ENCODE data around the gene APH1B.

The APH1B gene

GRCh38 chr15:63238796-63239195 lies 38.6 kb upstream of the APH1B start:
- H3K56ac ChIP-seq (ENCODE audit: low read length): no peak overlapping the region
- no peak overlapping the region for H3K27ac ChIP-seq (ENCODE audit: low read depth, low read length)
- H3K23ac ChIP-seq (ENCODE audit: low read length): no peak overlapping the region
- no peak overlapping the region for H3K4me2 ChIP-seq (ENCODE audit: low read length)
- H3K79me1 ChIP-seq (ENCODE audit: low read length): peaks cover 2% of the 10 kb centered on the region
- DNase-seq: no peak
- WGBS (ENCODE audit: extremely low coverage, insufficient coverage, low lambda C conversion rate): no CpG with 5 or more reads among the region's 1 CpG
- H3K4ac ChIP-seq (ENCODE audit: low read depth, low read length): no peak overlapping the region
- H3K79me2 ChIP-seq (ENCODE audit: control insufficient read depth, insufficient read depth, low read length): no peaks in the 10 kb centered on the region
- no peaks in the 10 kb centered on the region for H3K36me3 ChIP-seq (ENCODE audit: control insufficient read depth, insufficient read depth, low read length)
- H2BK5ac ChIP-seq (ENCODE audit: low read length): no peak overlapping the region
- H4K5ac ChIP-seq (ENCODE audit: low read length): no peak overlapping the region
- H2AK5ac ChIP-seq (ENCODE audit: low read length): no peak overlapping the region
- H2BK120ac ChIP-seq (ENCODE audit: low read depth, low read length): no peak overlapping the region
- no peaks in the 10 kb centered on the region for H3K27me3 ChIP-seq (ENCODE audit: insufficient read depth, low read length, poor library complexity)
- H3K4me3 ChIP-seq (ENCODE audit: low read length): no peak overlapping the region
- no peak overlapping the region for H4K8ac ChIP-seq (ENCODE audit: low read depth, low read length)
- H3K9ac ChIP-seq (ENCODE audit: low read length): no peak overlapping the region
- no peak overlapping the region for H2BK15ac ChIP-seq (replicated peaks; ENCODE audit: low read depth)
- H3K18ac ChIP-seq (ENCODE audit: low read length): no peak overlapping the region
- peaks cover 2% of the 10 kb centered on the region for H3K4me1 ChIP-seq (ENCODE audit: control insufficient read depth, low read depth, low read length)

GRCh38 chr15:63240109-63240508 lies 37.3 kb upstream of the APH1B start:
- Histone ChIP-seq H3K36me3 (ENCODE audit: control insufficient read depth, insufficient read depth, low read length) (no peaks in the 10 kb centered on the region), H4K5ac (ENCODE audit: low read length) (no peak overlapping the region), H3K4me1 (ENCODE audit: control insufficient read depth, low read depth, low read length) (no peaks in the 10 kb centered on the region), H3K56ac (ENCODE audit: low read length) (no peak overlapping the region), H3K4me2 (ENCODE audit: low read length) (no peak overlapping the region), H3K18ac (ENCODE audit: low read length) (no peak overlapping the region), H3K23ac (ENCODE audit: low read length) (no peak overlapping the region), H2BK5ac (ENCODE audit: low read length) (no peak overlapping the region), H3K79me1 (ENCODE audit: low read length) (no peaks in the 10 kb centered on the region), H3K9ac (ENCODE audit: low read length) (no peak overlapping the region), H3K4me3 (ENCODE audit: low read length) (no peak overlapping the region), H4K8ac (ENCODE audit: low read depth, low read length) (no peak overlapping the region), H2BK15ac (replicated peaks; ENCODE audit: low read depth) (no peak overlapping the region), H3K79me2 (ENCODE audit: control insufficient read depth, insufficient read depth, low read length) (no peaks in the 10 kb centered on the region), H3K27ac (ENCODE audit: low read depth, low read length) (no peak overlapping the region), H2AK5ac (ENCODE audit: low read length) (no peak overlapping the region), H2BK120ac (ENCODE audit: low read depth, low read length) (no peak overlapping the region), H3K4ac (ENCODE audit: low read depth, low read length) (no peak overlapping the region), H3K27me3 (ENCODE audit: insufficient read depth, low read length, poor library complexity) (no peaks in the 10 kb centered on the region)
- no CpG with 5 or more reads among the region's 3 CpGs for WGBS (ENCODE audit: extremely low coverage, insufficient coverage, low lambda C conversion rate)
- no peak for DNase-seq

- H3K4me3 ChIP-seq (ENCODE audit: low read length): no peak overlapping the region
- H3K4me2 ChIP-seq (ENCODE audit: low read length): no peak overlapping the region
- no peak overlapping the region for H4K8ac ChIP-seq (ENCODE audit: low read depth, low read length)
- WGBS (ENCODE audit: extremely low coverage, insufficient coverage, low lambda C conversion rate): no CpG with 5 or more reads among the region's 1 CpG
- H2BK15ac ChIP-seq (replicated peaks; ENCODE audit: low read depth): no peak overlapping the region
- DNase-seq: no peak
- no peak overlapping the region for H3K27ac ChIP-seq (ENCODE audit: low read depth, low read length)
- no peak overlapping the region for H3K23ac ChIP-seq (ENCODE audit: low read length)
- H2AK5ac ChIP-seq (ENCODE audit: low read length): no peak overlapping the region
- no peaks in the 10 kb centered on the region for H3K27me3 ChIP-seq (ENCODE audit: insufficient read depth, low read length, poor library complexity)
- H3K56ac ChIP-seq (ENCODE audit: low read length): no peak overlapping the region
- H2BK5ac ChIP-seq (ENCODE audit: low read length): no peak overlapping the region
- H3K4ac ChIP-seq (ENCODE audit: low read depth, low read length): no peak overlapping the region
- no peak overlapping the region for H3K18ac ChIP-seq (ENCODE audit: low read length)
- H2BK120ac ChIP-seq (ENCODE audit: low read depth, low read length): no peak overlapping the region
- H3K4me1 ChIP-seq (ENCODE audit: control insufficient read depth, low read depth, low read length): no peaks in the 10 kb centered on the region
- no peaks in the 10 kb centered on the region for H3K79me1 ChIP-seq (ENCODE audit: low read length)
- no peak overlapping the region for H4K5ac ChIP-seq (ENCODE audit: low read length)
- no peak overlapping the region for H3K9ac ChIP-seq (ENCODE audit: low read length)
- no peaks in the 10 kb centered on the region for H3K79me2 ChIP-seq (ENCODE audit: control insufficient read depth, insufficient read depth, low read length)
- H3K36me3 ChIP-seq (ENCODE audit: control insufficient read depth, insufficient read depth, low read length): no peaks in the 10 kb centered on the region
Observed at GRCh38 chr15:63241316-63241715, 36.1 kb upstream of the APH1B start.

- Histone ChIP-seq H3K4ac (ENCODE audit: low read depth, low read length) (no peak overlapping the region), H2AK5ac (ENCODE audit: low read length) (no peak overlapping the region), H3K4me2 (ENCODE audit: low read length) (no peak overlapping the region), H3K27ac (ENCODE audit: low read depth, low read length) (peak overlapping the region; percentile 41), H3K4me1 (ENCODE audit: control insufficient read depth, low read depth, low read length) (no peaks in the 10 kb centered on the region), H4K5ac (ENCODE audit: low read length) (no peak overlapping the region), H3K27me3 (ENCODE audit: insufficient read depth, low read length, poor library complexity) (no peaks in the 10 kb centered on the region), H3K79me1 (ENCODE audit: low read length) (no peaks in the 10 kb centered on the region), H3K9ac (ENCODE audit: low read length) (no peak overlapping the region), H3K4me3 (ENCODE audit: low read length) (no peak overlapping the region), H2BK120ac (ENCODE audit: low read depth, low read length) (no peak overlapping the region), H3K56ac (ENCODE audit: low read length) (no peak overlapping the region), H4K8ac (ENCODE audit: low read depth, low read length) (no peak overlapping the region), H2BK5ac (ENCODE audit: low read length) (no peak overlapping the region), H2BK15ac (replicated peaks; ENCODE audit: low read depth) (no peak overlapping the region), H3K36me3 (ENCODE audit: control insufficient read depth, insufficient read depth, low read length) (no peaks in the 10 kb centered on the region), H3K23ac (ENCODE audit: low read length) (no peak overlapping the region), H3K18ac (ENCODE audit: low read length) (no peak overlapping the region), H3K79me2 (ENCODE audit: control insufficient read depth, insufficient read depth, low read length) (no peaks in the 10 kb centered on the region)
- no CpG with 5 or more reads among the region's 1 CpG for WGBS (ENCODE audit: extremely low coverage, insufficient coverage, low lambda C conversion rate)
- DNase-seq: no peak
Observed at GRCh38 chr15:63243101-63243500, 34.3 kb upstream of the APH1B start.

- H3K27me3 ChIP-seq (ENCODE audit: insufficient read depth, low read length, poor library complexity): no peaks in the 10 kb centered on the region
- no peak overlapping the region for H3K9ac ChIP-seq (ENCODE audit: low read length)
- H3K56ac ChIP-seq (ENCODE audit: low read length): no peak overlapping the region
- no peak overlapping the region for H2AK5ac ChIP-seq (ENCODE audit: low read length)
- H3K18ac ChIP-seq (ENCODE audit: low read length): no peak overlapping the region
- no peaks in the 10 kb centered on the region for H3K36me3 ChIP-seq (ENCODE audit: control insufficient read depth, insufficient read depth, low read length)
- no peak overlapping the region for H3K23ac ChIP-seq (ENCODE audit: low read length)
- H2BK15ac ChIP-seq (replicated peaks; ENCODE audit: low read depth): no peak overlapping the region
- no peak overlapping the region for H2BK120ac ChIP-seq (ENCODE audit: low read depth, low read length)
- H3K4me2 ChIP-seq (ENCODE audit: low read length): no peak overlapping the region
- H4K5ac ChIP-seq (ENCODE audit: low read length): no peak overlapping the region
- no peak for DNase-seq
- no peaks in the 10 kb centered on the region for H3K4me1 ChIP-seq (ENCODE audit: control insufficient read depth, low read depth, low read length)
- WGBS (ENCODE audit: extremely low coverage, insufficient coverage, low lambda C conversion rate): no CpG with 5 or more reads among the region's 1 CpG
- no peak overlapping the region for H3K4ac ChIP-seq (ENCODE audit: low read depth, low read length)
- no peak overlapping the region for H3K4me3 ChIP-seq (ENCODE audit: low read length)
- no peak overlapping the region for H3K27ac ChIP-seq (ENCODE audit: low read depth, low read length)
- no peaks in the 10 kb centered on the region for H3K79me2 ChIP-seq (ENCODE audit: control insufficient read depth, insufficient read depth, low read length)
- H4K8ac ChIP-seq (ENCODE audit: low read depth, low read length): no peak overlapping the region
- no peaks in the 10 kb centered on the region for H3K79me1 ChIP-seq (ENCODE audit: low read length)
- no peak overlapping the region for H2BK5ac ChIP-seq (ENCODE audit: low read length)
Observed at GRCh38 chr15:63243776-63244175, 33.6 kb upstream of the APH1B start.

- Histone ChIP-seq H3K4me2 (ENCODE audit: low read length) (no peak overlapping the region), H4K8ac (ENCODE audit: low read depth, low read length) (no peak overlapping the region), H3K23ac (ENCODE audit: low read length) (no peak overlapping the region), H2BK15ac (replicated peaks; ENCODE audit: low read depth) (no peak overlapping the region), H3K9ac (ENCODE audit: low read length) (no peak overlapping the region), H3K4ac (ENCODE audit: low read depth, low read length) (no peak overlapping the region), H2AK5ac (ENCODE audit: low read length) (no peak overlapping the region), H3K18ac (ENCODE audit: low read length) (no peak overlapping the region), H3K27ac (ENCODE audit: low read depth, low read length) (no peak overlapping the region), H3K79me2 (ENCODE audit: control insufficient read depth, insufficient read depth, low read length) (no peaks in the 10 kb centered on the region), H3K56ac (ENCODE audit: low read length) (no peak overlapping the region), H4K5ac (ENCODE audit: low read length) (no peak overlapping the region), H3K79me1 (ENCODE audit: low read length) (no peaks in the 10 kb centered on the region), H2BK120ac (ENCODE audit: low read depth, low read length) (no peak overlapping the region), H3K4me3 (ENCODE audit: low read length) (no peak overlapping the region), H3K27me3 (ENCODE audit: insufficient read depth, low read length, poor library complexity) (no peaks in the 10 kb centered on the region), H3K4me1 (ENCODE audit: control insufficient read depth, low read depth, low read length) (no peaks in the 10 kb centered on the region), H2BK5ac (ENCODE audit: low read length) (no peak overlapping the region), H3K36me3 (ENCODE audit: control insufficient read depth, insufficient read depth, low read length) (no peaks in the 10 kb centered on the region)
- WGBS (ENCODE audit: extremely low coverage, insufficient coverage, low lambda C conversion rate): no CpG with 5 or more reads among the region's 4 CpGs
- DNase-seq: no peak
Observed at GRCh38 chr15:63244399-63244798, 33.0 kb upstream of the APH1B start.

All from mesendoderm (in vitro differentiated cells).